Effector memory CD4-positive, alpha-beta T cell (primary cell): ENCODE results near the gene LRRC8B.
"Not testable (repeated sequence)": the region's sequence is repeated elsewhere in the genome, so short reads cannot be mapped to it uniquely, and the experiment has no call there.

Experiments
- DNase-seq, 3 donors: peaks; one replicate each; pipeline ENCODE4 v3.0.0-alpha.2; 2020
- H3K27ac ChIP-seq: 2 replicates; pipeline ENCODE4 v1.7.0; 2013; ENCODE audit warnings: mild to moderate bottlenecking, low read length, moderate library complexity; ENCODE audit not compliant: insufficient read depth, poor library complexity, severe bottlenecking
- H3K27me3 ChIP-seq: replicated peaks from 2 replicates; pipeline ENCODE4 v1.7.0; 2013; ENCODE audit warnings: mild to moderate bottlenecking, low read length; ENCODE audit not compliant: insufficient read depth, control insufficient read depth, poor library complexity, severe bottlenecking
- H3K36me3 ChIP-seq: 2 replicates; pipeline ENCODE4 v1.7.0; 2013; ENCODE audit warnings: mild to moderate bottlenecking, low read length, moderate library complexity; ENCODE audit not compliant: control insufficient read depth, insufficient read depth
- H3K4me1 ChIP-seq: 2 replicates; pipeline ENCODE4 v1.7.0; 2013; ENCODE audit warnings: low read length, mild to moderate bottlenecking; ENCODE audit not compliant: control insufficient read depth, insufficient read depth, poor library complexity, severe bottlenecking
- H3K4me3 ChIP-seq: 2 replicates; pipeline ENCODE4 v1.7.0; 2013; ENCODE audit warnings: low read length, low read depth, mild to moderate bottlenecking; ENCODE audit not compliant: insufficient read depth, poor library complexity, severe bottlenecking
- H3K9me3 ChIP-seq: 2 replicates; pipeline ENCODE4 v1.7.0; 2013; ENCODE audit warnings: mild to moderate bottlenecking, low read length, moderate library complexity; ENCODE audit not compliant: control insufficient read depth

The LRRC8B gene

GRCh38 chr1:89499320-89499719 is 25.3 kb upstream of the LRRC8B start:
- Histone ChIP-seq H3K4me1 (no peaks in the 10 kb centered on the region), H3K36me3 (no peaks in the 10 kb centered on the region), H3K27me3 (no peaks in the 10 kb centered on the region), H3K27ac (no peak overlapping the region), H3K4me3 (no peak overlapping the region), H3K9me3 (no peaks in the 10 kb centered on the region)
- DNase-seq, result no peak

- Histone ChIP-seq H3K36me3 (no peaks in the 10 kb centered on the region), H3K9me3 (no peaks in the 10 kb centered on the region), H3K4me1 (no peaks in the 10 kb centered on the region), H3K4me3 (no peak overlapping the region), H3K27ac (no peak overlapping the region), H3K27me3 (no peaks in the 10 kb centered on the region)
- no peak for DNase-seq
Observed at GRCh38 chr1:89502042-89502441, 22.6 kb upstream of the LRRC8B start.

GRCh38 chr1:89502895-89503294 is 21.7 kb upstream of the LRRC8B start:
- no peaks in the 10 kb centered on the region for H3K27me3 ChIP-seq
- H3K9me3 ChIP-seq, result no peaks in the 10 kb centered on the region
- no peaks in the 10 kb centered on the region for H3K36me3 ChIP-seq
- no peak overlapping the region for H3K27ac ChIP-seq
- DNase-seq, result no peak
- H3K4me3 ChIP-seq, result no peak overlapping the region
- H3K4me1 ChIP-seq, result no peaks in the 10 kb centered on the region

GRCh38 chr1:89503690-89504089 is 20.9 kb upstream of the LRRC8B start:
- Histone ChIP-seq H3K27ac (no peak overlapping the region), H3K27me3 (no peaks in the 10 kb centered on the region), H3K4me3 (no peak overlapping the region), H3K4me1 (no peaks in the 10 kb centered on the region), H3K9me3 (no peaks in the 10 kb centered on the region), H3K36me3 (no peaks in the 10 kb centered on the region)
- DNase-seq, result no peak

GRCh38 chr1:89510061-89510460 is 14.6 kb upstream of the LRRC8B start:
- not testable (repeated sequence) for H3K27me3 ChIP-seq

GRCh38 chr1:89512996-89513720 is 11.5 kb upstream of the LRRC8B start:
- no peak for DNase-seq
- Histone ChIP-seq H3K4me3 (no peak overlapping the region), H3K36me3 (no peaks in the 10 kb centered on the region), H3K27ac (no peak overlapping the region), H3K9me3 (no peaks in the 10 kb centered on the region), H3K27me3 (no peaks in the 10 kb centered on the region), H3K4me1 (no peaks in the 10 kb centered on the region)

More at GRCh38 chr1:89510061-89510460, 14.6 kb upstream of the LRRC8B start:
- not testable (repeated sequence) for DNase-seq, H3K4me1 ChIP-seq, H3K27ac ChIP-seq, H3K36me3 ChIP-seq, H3K4me3 ChIP-seq, H3K9me3 ChIP-seq

GRCh38 chr1:89516055-89516454 is 8.6 kb upstream of the LRRC8B start:
- Histone ChIP-seq H3K9me3 (no peaks in the 10 kb centered on the region), H3K4me3 (no peak overlapping the region), H3K27ac (no peak overlapping the region), H3K27me3 (no peaks in the 10 kb centered on the region), H3K4me1 (no peaks in the 10 kb centered on the region), H3K36me3 (no peaks in the 10 kb centered on the region)
- no peak for DNase-seq

GRCh38 chr1:89518221-89518631 is 6.4 kb upstream of the LRRC8B start:
- Histone ChIP-seq H3K4me1 (no peaks in the 10 kb centered on the region), H3K9me3 (no peaks in the 10 kb centered on the region), H3K4me3 (no peak overlapping the region), H3K27ac (no peak overlapping the region), H3K27me3 (no peaks in the 10 kb centered on the region), H3K36me3 (no peaks in the 10 kb centered on the region)
- no peak for DNase-seq

- H3K27ac ChIP-seq, result no peak overlapping the region
- peaks cover 8% of the 10 kb centered on the region for H3K4me1 ChIP-seq
- peak; percentile 1 to 30 (median 7) for DNase-seq
- no peaks in the 10 kb centered on the region for H3K9me3 ChIP-seq
- no peaks in the 10 kb centered on the region for H3K36me3 ChIP-seq
- H3K27me3 ChIP-seq, result no peaks in the 10 kb centered on the region
- no peak overlapping the region for H3K4me3 ChIP-seq
Observed at GRCh38 chr1:89519779-89520358, 4.8 kb upstream of the LRRC8B start.

- not testable (repeated sequence) for H3K27me3 ChIP-seq, H3K4me3 ChIP-seq, DNase-seq
Observed at GRCh38 chr1:89521977-89522376, 2.7 kb upstream of the LRRC8B start.

More at GRCh38 chr1:89521977-89522376, 2.7 kb upstream of the LRRC8B start:
- H3K36me3 ChIP-seq, H3K4me1 ChIP-seq, H3K27ac ChIP-seq, H3K9me3 ChIP-seq: not testable (repeated sequence)
